ENCODE measurements around the gene MSI2. TPM values are rescaled to one million over a fixed set of nuclear protein-coding genes. Genes with fewer than 3 reads are reported as not detected.

Gene MSI2
- total and polyA plus RNA-seq, 7 donors, result 12.6 to 25.8 (median 21.3) TPM

DNA sequence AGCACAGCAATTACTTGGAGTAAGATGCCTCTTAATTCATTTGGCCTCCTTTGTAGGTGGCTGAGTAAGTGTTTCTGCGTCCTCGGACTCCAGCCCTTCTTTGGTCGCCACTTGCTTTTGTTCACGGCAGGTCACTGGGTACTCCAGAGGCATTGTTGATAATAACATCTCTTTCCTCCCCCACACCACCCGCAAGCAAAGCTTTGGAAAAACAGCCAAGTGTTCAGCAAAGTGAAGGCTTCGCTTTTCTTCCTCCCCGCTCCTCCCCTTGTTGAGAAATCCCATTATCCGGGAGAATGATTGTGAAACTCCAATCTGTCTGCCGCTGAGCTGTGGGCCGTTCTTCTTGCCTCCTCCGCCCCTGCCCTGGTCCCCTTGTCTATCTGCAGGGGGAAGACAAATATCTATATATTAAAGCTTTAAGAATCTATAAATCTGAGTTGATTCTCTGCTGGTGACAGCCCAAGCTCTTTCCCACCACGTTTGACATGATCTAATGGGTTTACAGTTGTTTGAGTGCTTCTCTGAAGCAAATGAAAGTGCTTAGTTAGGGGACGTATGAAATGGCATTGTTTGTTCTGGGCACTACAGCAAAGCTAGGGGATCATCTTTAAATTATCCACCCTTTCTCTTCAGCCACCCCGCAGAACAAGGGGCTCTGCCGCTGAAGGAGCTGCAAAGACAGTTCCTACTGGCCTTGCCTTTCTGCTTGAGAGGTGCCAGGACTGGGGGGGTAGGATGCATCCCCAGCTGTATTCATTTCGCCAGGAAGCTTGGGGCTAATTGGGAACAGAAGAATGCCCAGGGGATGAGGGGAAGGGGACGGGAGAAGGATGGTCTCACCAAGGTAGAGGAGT, 321.7 kb downstream of the MSI2 start:
- Histone ChIP-seq H3K9me3 (no peaks in the 10 kb centered on the region), H3K4me1 (peaks cover 0 to 18% (median 14%) of the 10 kb centered on the region in 4 donors), H3K4me3 (peak overlapping the region in 3 of 4 donors; percentile 17 to 21 (median 18)), H3K27me3 (no peaks in the 10 kb centered on the region), H3K36me3 (no peaks in the 10 kb centered on the region), H3K27ac (peak overlapping the region; percentile 48 to 64 (median 56))
- DNase-seq, result peak; percentile 79
- intact Hi-C loops (cut with DNase I), result no loop called here
- TF ChIP-seq POLR2AphosphoS5 (IDR thresholded peaks at IDR 0.05) (peak in 2 of 4 donors; percentile 34 to 37), EP300 (IDR thresholded peaks at IDR 0.05) (no peak)
- WGBS, 2 donors, result 72 to 84% methylated on average over 17 of the region's 17 CpGs

GRCh38 chr17:57578608-57579225, 322.4 kb downstream of the MSI2 start:
- peaks cover 0 to 15% (median 12%) of the 10 kb centered on the region in 4 donors for H3K4me1 ChIP-seq
- TF ChIP-seq POLR2AphosphoS5 (IDR thresholded peaks at IDR 0.05) (no peak), POLR2A (IDR thresholded peaks at IDR 0.05) (no peak), EP300 (IDR thresholded peaks at IDR 0.05) (no peak)
- TF ChIP-seq, protein P1, sequence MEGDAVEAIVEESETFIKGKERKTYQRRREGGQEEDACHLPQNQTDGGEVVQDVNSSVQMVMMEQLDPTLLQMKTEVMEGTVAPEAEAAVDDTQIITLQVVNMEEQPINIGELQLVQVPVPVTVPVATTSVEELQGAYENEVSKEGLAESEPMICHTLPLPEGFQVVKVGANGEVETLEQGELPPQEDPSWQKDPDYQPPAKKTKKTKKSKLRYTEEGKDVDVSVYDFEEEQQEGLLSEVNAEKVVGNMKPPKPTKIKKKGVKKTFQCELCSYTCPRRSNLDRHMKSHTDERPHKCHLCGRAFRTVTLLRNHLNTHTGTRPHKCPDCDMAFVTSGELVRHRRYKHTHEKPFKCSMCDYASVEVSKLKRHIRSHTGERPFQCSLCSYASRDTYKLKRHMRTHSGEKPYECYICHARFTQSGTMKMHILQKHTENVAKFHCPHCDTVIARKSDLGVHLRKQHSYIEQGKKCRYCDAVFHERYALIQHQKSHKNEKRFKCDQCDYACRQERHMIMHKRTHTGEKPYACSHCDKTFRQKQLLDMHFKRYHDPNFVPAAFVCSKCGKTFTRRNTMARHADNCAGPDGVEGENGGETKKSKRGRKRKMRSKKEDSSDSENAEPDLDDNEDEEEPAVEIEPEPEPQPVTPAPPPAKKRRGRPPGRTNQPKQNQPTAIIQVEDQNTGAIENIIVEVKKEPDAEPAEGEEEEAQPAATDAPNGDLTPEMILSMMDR (IDR thresholded peaks at IDR 0.05), result no peak
- DNase-seq, result no peak
- 75 to 86% methylated on average over 5 of the region's 5 CpGs for WGBS, 2 donors
- no peaks in the 10 kb centered on the region for H3K36me3 ChIP-seq
- H3K27me3 ChIP-seq, result no peaks in the 10 kb centered on the region
- H3K4me3 ChIP-seq, result no peak overlapping the region
- peak overlapping the region in 3 of 4 donors; percentile 48 to 64 (median 51) for H3K27ac ChIP-seq
- no peaks in the 10 kb centered on the region for H3K9me3 ChIP-seq
- intact Hi-C loops (cut with DNase I), result no loop called here

GRCh38 chr17:57579245-57579644, 322.9 kb downstream of the MSI2 start:
- no peaks in the 10 kb centered on the region for H3K27me3 ChIP-seq
- TF ChIP-seq EP300 (IDR thresholded peaks at IDR 0.05) (no peak), POLR2A (IDR thresholded peaks at IDR 0.05) (no peak), POLR2AphosphoS5 (IDR thresholded peaks at IDR 0.05) (no peak)
- TF ChIP-seq, protein P1 (IDR thresholded peaks at IDR 0.05), result no peak
- H3K9me3 ChIP-seq, result no peaks in the 10 kb centered on the region
- no peak overlapping the region for H3K4me3 ChIP-seq
- no peak for DNase-seq
- WGBS, 2 donors, result 96 to 98% methylated on average over 11 of the region's 11 CpGs
- H3K4me1 ChIP-seq, result peaks cover 0 to 10% (median 7%) of the 10 kb centered on the region in 4 donors
- H3K27ac ChIP-seq, result no peak overlapping the region
- intact Hi-C loops (cut with DNase I), result no loop called here
- H3K36me3 ChIP-seq, result no peaks in the 10 kb centered on the region

- no peaks in the 10 kb centered on the region for H3K9me3 ChIP-seq
- TF ChIP-seq EP300 (IDR thresholded peaks at IDR 0.05) (no peak), POLR2AphosphoS5 (IDR thresholded peaks at IDR 0.05) (no peak)
- H3K27ac ChIP-seq, result no peak overlapping the region
- no peak for DNase-seq
- 80 to 83% methylated on average over 5 of the region's 5 CpGs for WGBS, 2 donors
- H3K4me1 ChIP-seq, result peaks cover 0 to 7% (median 3%) of the 10 kb centered on the region in 4 donors
- H3K27me3 ChIP-seq, result no peaks in the 10 kb centered on the region
- H3K36me3 ChIP-seq, result no peaks in the 10 kb centered on the region
- no peak overlapping the region for H3K4me3 ChIP-seq
- intact Hi-C loops (cut with DNase I), result no loop called here
Observed at GRCh38 chr17:57580055-57580739, 323.9 kb downstream of the MSI2 start.

DNA sequence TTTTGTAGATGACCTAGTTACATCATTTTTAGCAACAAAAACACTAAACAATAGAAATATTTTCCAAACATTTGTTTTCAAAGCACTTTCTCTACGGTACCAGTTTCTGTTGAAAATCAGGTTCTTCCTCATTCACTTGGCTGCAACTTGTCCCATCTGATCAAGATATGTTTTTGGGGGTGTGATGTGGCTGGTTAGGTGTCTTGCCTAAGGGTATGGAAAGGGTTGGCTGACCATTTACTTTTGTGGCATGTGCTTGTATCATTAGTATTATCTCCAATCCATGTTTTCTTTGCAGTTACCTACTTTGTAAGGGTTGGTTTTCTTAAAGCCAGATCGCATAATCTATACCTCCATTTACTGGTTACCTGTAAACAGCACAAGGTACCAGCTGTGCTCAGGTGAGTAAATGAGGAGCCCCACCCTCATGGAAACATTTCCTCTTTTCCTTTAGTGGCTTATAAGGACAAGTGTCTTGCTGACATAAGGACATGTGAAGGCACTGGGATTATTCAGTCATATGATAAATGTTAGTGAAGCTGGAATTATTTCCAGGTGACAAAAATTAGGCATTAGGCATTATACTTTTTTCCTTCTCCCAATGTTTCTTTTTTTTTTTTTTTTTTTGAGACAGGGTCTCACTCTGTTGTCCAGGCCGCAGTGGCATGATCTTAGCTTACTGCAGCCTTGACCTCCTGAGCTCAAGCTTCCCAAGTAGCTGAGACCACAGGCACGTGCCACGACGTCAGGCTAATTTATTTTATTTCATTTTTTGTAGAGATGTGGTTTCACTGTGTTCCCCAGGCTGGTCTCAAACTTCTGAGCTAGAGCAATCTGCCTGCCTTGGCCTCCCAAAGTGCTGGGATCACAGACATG, 326.8 kb downstream of the MSI2 start:
- intact Hi-C loops (cut with DNase I), result no loop called here
- Histone ChIP-seq H3K36me3 (no peaks in the 10 kb centered on the region), H3K9me3 (no peaks in the 10 kb centered on the region), H3K4me1 (peaks cover 0 to 9% (median 4%) of the 10 kb centered on the region in 4 donors), H3K4me3 (no peak overlapping the region), H3K27ac (no peak overlapping the region), H3K27me3 (no peaks in the 10 kb centered on the region)
- 67 to 84% methylated on average over 6 of the region's 6 CpGs for WGBS, 2 donors
- DNase-seq, result no peak
- no peak for TF ChIP-seq EP300 (IDR thresholded peaks at IDR 0.05)

Data from sigmoid colon (tissue), 7 donors.